ENCODE measurements around the gene IL10RB. TPM values are rescaled to one million over a fixed set of nuclear protein-coding genes. Genes with fewer than 3 reads are reported as not detected.
A peak's percentile ranks its signal among the peaks of the same experiment; 100 is the strongest.

The IL10RB gene
- total and polyA plus RNA-seq, 2 of the 8 experiments (the other 6 are each of a cell fraction or from before 2014, with no cell fraction given), result 2.7 to 3.2 TPM

DNA sequence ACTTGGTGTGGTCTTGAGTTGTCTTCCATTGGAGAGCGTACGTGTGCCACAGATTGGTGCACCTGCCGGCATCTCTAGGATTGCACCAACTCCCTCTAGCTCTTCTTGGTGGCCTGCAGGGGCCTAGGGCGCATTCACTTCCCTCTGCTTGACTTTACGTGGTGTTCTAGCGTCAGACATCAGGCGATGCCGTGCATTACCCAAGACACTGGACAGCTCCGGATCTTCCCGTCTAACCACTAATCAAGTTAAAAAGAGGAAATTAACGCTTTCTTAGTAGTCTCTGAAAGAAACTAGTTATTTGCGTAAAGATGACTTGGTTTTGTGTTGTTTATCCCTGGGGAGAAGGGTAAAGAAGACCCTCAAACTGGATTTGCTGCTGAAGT, 510 bp upstream of the IL10RB start:
- H3K23ac ChIP-seq (ENCODE audit: insufficient read length), result no peak overlapping the region
- WGBS, 2 experiments (ENCODE audit: extremely low coverage in 1 of 2, insufficient coverage in 1 of 2, insufficient read length in 1 of 2, insufficient replicate concordance in 2 of 2, low coverage in 1 of 2, low lambda C conversion rate in 2 of 2, missing lambda C conversion rate in 1 of 2), result 51% methylated on average over 12 of the region's 12 CpGs; no CpG with 5 or more reads in 1 of the 2 experiments
- no peak overlapping the region for H2BK5ac ChIP-seq (ENCODE audit: low read depth, low read length)
- peaks cover 0 to 7% (median 2%) of the 10 kb centered on the region in 4 experiments; a peak in 1 of 8 replicates for H3K36me3 ChIP-seq (ENCODE audit: control insufficient read depth in 2 of 4, insufficient read depth in 4 of 4, low read length in 3 of 4)
- no peak overlapping the region for H2BK12ac ChIP-seq (ENCODE audit: low read depth, low read length)
- no peak overlapping the region for H3K9ac ChIP-seq (replicated peaks in 1 of 4; ENCODE audit: extremely low read depth in 1 of 4, low read depth in 3 of 4, low read length in 3 of 4)
- FAIRE-seq (no peak), DNase-seq (ENCODE audit: low read depth in 1 of 2, low spot score in 2 of 2) (no peak)
- H3K18ac ChIP-seq (ENCODE audit: extremely low read depth, low read length), result no peak overlapping the region
- no peak overlapping the region for H3K27ac ChIP-seq (ENCODE audit: low read depth, low read length)
- POLR2A ChIA-PET (ENCODE audit: partially characterized antibody), result interaction anchor here (1.1 to 2.5 kb wide), 5 partner anchors 10 to 96 kb away, joined by 3 to 6 read pairs (median 4); partner anchors contain the start of gene IFNAR1
- H3K4ac ChIP-seq (replicated peaks; ENCODE audit: insufficient read length, low read depth, low read length), result no peak overlapping the region
- no peak overlapping the region for H4K5ac ChIP-seq (ENCODE audit: insufficient read length, low read depth, low read length)
- H3K4me1 ChIP-seq (replicated peaks in 1 of 4; ENCODE audit: control insufficient read depth in 3 of 4, insufficient read depth in 4 of 4, low read length in 3 of 4), result peaks cover 0 to 4% (median under 1%) of the 10 kb centered on the region in 4 experiments; a peak in 3 of 7 replicates
- no peak overlapping the region for H4K91ac ChIP-seq (replicated peaks; ENCODE audit: insufficient read length, low read length)
- no peak overlapping the region for H4K8ac ChIP-seq (ENCODE audit: extremely low read depth, insufficient read depth, low read length)
- no peak overlapping the region for H2BK120ac ChIP-seq (replicated peaks; ENCODE audit: low read depth, low read length)
- H2AK5ac ChIP-seq (ENCODE audit: low read depth, low read length), result no peak overlapping the region
- H3K27me3 ChIP-seq (replicated peaks in 1 of 4; ENCODE audit: control insufficient read depth in 3 of 4, extremely low read depth in 1 of 4, insufficient read depth in 3 of 4, low read length in 3 of 4), result no peaks in the 10 kb centered on the region; a peak in 1 of 7 replicates
- no peaks in the 10 kb centered on the region for H3K79me2 ChIP-seq (ENCODE audit: control insufficient read depth in 1 of 2, insufficient read depth in 2 of 2, low read length in 2 of 2)
- H3K4me3 ChIP-seq (ENCODE audit: extremely low read depth in 1 of 4, insufficient read depth in 2 of 4, low read depth in 3 of 4, low read length in 4 of 4), result peak overlapping the region; percentile 49 to 67 (median 60); a peak in 7 of 8 replicates
- peaks cover 7% of the 10 kb centered on the region; the same call in 1 of the 2 replicates for H3K23me2 ChIP-seq (ENCODE audit: low read depth, low read length)
- H3K14ac ChIP-seq (ENCODE audit: insufficient read length), result no peak overlapping the region
- peak overlapping the region; percentile 68 to 71 for H3K4me2 ChIP-seq (ENCODE audit: insufficient read depth in 1 of 2, low read depth in 2 of 2, low read length in 2 of 2)
- H3K56ac ChIP-seq (replicated peaks; ENCODE audit: insufficient read length, low read depth, low read length), result no peak overlapping the region
- H2BK20ac ChIP-seq (ENCODE audit: low read length), result no peak overlapping the region
- TF ChIP-seq SIN3A (conservative IDR thresholded peaks at IDR 0.05 in 1 of 2, IDR thresholded peaks at IDR 0.05 in 1 of 2; ENCODE audit: low read depth in 1 of 2, low read length in 2 of 2), result 0 out of 4 replicates have a peak, but pooled peaks of 1 of the 2 experiments have one; percentile 1
- TF ChIP-seq, protein P1, sequence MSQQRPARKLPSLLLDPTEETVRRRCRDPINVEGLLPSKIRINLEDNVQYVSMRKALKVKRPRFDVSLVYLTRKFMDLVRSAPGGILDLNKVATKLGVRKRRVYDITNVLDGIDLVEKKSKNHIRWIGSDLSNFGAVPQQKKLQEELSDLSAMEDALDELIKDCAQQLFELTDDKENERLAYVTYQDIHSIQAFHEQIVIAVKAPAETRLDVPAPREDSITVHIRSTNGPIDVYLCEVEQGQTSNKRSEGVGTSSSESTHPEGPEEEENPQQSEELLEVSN (IDR thresholded peaks at IDR 0.05), result no peak
- no peaks in the 10 kb centered on the region for H3K79me1 ChIP-seq (ENCODE audit: low read depth, low read length)
- no peaks in the 10 kb centered on the region for H3K9me3 ChIP-seq (ENCODE audit: insufficient read depth in 2 of 2, low read depth in 1 of 2, low read length in 1 of 2)
- CTCF ChIA-PET (ENCODE audit: partially characterized antibody), result interaction anchor here (1.0 to 1.7 kb wide), 5 partner anchors 8 to 168 kb away, joined by 3 read pairs; no protein-coding TSS in a partner anchor
- peaks cover 0 to 5% of the 10 kb centered on the region in 2 experiments for H4K20me1 ChIP-seq (replicated peaks in 1 of 2; ENCODE audit: control insufficient read depth in 1 of 2, insufficient read depth in 2 of 2, low read length in 2 of 2)
- no peak overlapping the region for H2AFZ ChIP-seq (ENCODE audit: low read length)
- no peak overlapping the region for H2BK15ac ChIP-seq (ENCODE audit: low read length)

Measured in H1 (cell line).